HG03439 (cell line): ENCODE data around the gene GRIK1.
"Not testable (repeated sequence)": the region's sequence is repeated elsewhere in the genome, so short reads cannot be mapped to it uniquely, and the experiment has no call there.

Experiments
- ATAC-seq: cut with Tn5 transposase; IDR thresholded peaks from one replicate; pipeline ENCODE4 v1.9.1; 2021; ENCODE audit warnings: mild to moderate bottlenecking, moderate library complexity; ENCODE audit not compliant: unreplicated experiment

The GRIK1 gene

GRCh38 chr21:29939924-29940275 lies at the start of gene GRIK1:
GRIK1 (minus strand) TSS chr21:29939996.
- ATAC-seq = no peak

GRCh38 chr21:29987762-29988161 lies 48.0 kb upstream of the GRIK1 start:
- no peak for ATAC-seq

- ATAC-seq = no peak
Observed at GRCh38 chr21:29985866-29986265, 46.1 kb upstream of the GRIK1 start.

- no peak for ATAC-seq
Observed at GRCh38 chr21:29979043-29979442, 39.2 kb upstream of the GRIK1 start.

GRCh38 chr21:29975776-29976175 lies 36.0 kb upstream of the GRIK1 start:
- no peak for ATAC-seq

GRCh38 chr21:29973258-29973657 lies 33.5 kb upstream of the GRIK1 start:
- ATAC-seq = no peak

- no peak for ATAC-seq
Observed at GRCh38 chr21:29961291-29962027, 21.7 kb upstream of the GRIK1 start.

- no peak for ATAC-seq
Observed at GRCh38 chr21:29958551-29958950, 18.8 kb upstream of the GRIK1 start.

GRCh38 chr21:29958035-29958434 lies 18.2 kb upstream of the GRIK1 start:
- ATAC-seq = not testable (repeated sequence)

GRCh38 chr21:29953690-29954089 lies 13.9 kb upstream of the GRIK1 start:
- no peak for ATAC-seq

- ATAC-seq = no peak
Observed at GRCh38 chr21:29953072-29953471, 13.3 kb upstream of the GRIK1 start.

GRCh38 chr21:29951911-29952310 lies 12.1 kb upstream of the GRIK1 start:
- no peak for ATAC-seq

- no peak for ATAC-seq
Observed at GRCh38 chr21:29949991-29950390, 10.2 kb upstream of the GRIK1 start.

- ATAC-seq = no peak
Observed at GRCh38 chr21:29947119-29947518, 7.3 kb upstream of the GRIK1 start.

GRCh38 chr21:29943885-29944284 lies 4.1 kb upstream of the GRIK1 start:
- ATAC-seq = no peak

GRCh38 chr21:29942034-29942433 lies 2.2 kb upstream of the GRIK1 start:
- ATAC-seq = no peak

- no peak for ATAC-seq
Observed at GRCh38 chr21:29940991-29941390, 1.2 kb upstream of the GRIK1 start.

GRCh38 chr21:29940361-29940760 lies 565 bp upstream of the GRIK1 start:
- no peak for ATAC-seq

GRCh38 chr21:29939104-29939923 lies 482 bp downstream of the GRIK1 start:
- ATAC-seq = no peak

GRCh38 chr21:29938776-29939103 lies 1.1 kb downstream of the GRIK1 start:
- ATAC-seq = no peak

GRCh38 chr21:29933088-29933487 lies 6.7 kb downstream of the GRIK1 start:
- no peak for ATAC-seq

GRCh38 chr21:29928537-29928936 lies 11.3 kb downstream of the GRIK1 start:
- no peak for ATAC-seq
